Anterior cingulate cortex (tissue), 58 donors: ENCODE measurements around the gene CYP2A6.

ENCODE experiments used
- DNase-seq, 58 donors: peaks; one replicate each; lab custom pipeline; 2025; lab: John Stamatoyannopoulos, UW

The CYP2A6 gene

DNA sequence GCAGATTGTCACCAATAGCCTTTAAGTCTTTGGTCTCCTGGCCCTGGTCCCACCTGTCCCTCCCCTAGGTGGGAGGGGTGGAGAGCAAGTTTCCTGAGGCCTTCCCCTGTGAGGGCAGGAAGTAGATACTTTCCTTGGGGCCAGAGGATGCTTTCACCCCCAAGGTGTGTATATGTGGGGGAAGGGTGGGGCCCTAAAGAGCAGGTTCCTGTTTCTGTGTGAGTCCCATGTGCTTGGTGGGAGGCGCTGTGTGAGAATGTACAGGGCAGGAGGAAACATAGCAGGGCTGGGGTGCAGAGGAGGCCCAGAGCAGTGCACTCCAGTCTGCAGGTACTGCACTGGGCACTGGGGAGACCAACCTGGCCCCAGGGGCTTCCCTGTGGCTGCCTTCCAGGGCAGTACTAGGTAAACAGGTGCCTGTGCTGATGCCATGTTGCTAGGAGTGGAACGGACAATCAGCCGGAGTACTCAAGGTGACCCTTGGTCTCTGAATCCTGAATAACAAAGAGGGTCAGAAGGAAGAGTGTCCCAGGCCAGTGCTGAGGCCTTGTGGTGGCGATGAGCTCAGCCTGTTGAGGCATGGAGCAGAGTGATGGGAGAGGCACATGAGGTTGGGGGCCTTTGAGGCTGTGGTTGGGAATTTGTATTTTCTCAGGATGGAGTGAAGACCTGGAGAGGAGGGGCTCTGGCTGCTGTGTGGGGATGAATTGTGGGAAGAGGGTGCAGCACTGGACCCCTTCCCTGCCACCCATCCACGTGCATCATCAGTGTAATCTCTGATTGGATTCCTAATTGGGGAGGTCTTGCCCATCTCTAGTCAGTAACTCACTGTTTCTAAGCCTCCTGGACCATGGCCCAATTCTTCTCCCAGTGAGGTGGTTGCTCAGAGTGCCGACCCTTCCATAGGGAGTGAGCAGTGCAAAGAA lies 46.1 kb downstream of the CYP2A6 start:
- no peak for DNase-seq

- DNase-seq: no peak
Observed at GRCh38 chr19:40803170-40803856, 46.9 kb downstream of the CYP2A6 start.

- DNase-seq: peak in 2 of 58 donors; percentile 9 to 20
Observed at GRCh38 chr19:40802300-40803169, 47.7 kb downstream of the CYP2A6 start.

- no peak for DNase-seq
Observed at GRCh38 chr19:40801426-40802299, 48.6 kb downstream of the CYP2A6 start.

DNA sequence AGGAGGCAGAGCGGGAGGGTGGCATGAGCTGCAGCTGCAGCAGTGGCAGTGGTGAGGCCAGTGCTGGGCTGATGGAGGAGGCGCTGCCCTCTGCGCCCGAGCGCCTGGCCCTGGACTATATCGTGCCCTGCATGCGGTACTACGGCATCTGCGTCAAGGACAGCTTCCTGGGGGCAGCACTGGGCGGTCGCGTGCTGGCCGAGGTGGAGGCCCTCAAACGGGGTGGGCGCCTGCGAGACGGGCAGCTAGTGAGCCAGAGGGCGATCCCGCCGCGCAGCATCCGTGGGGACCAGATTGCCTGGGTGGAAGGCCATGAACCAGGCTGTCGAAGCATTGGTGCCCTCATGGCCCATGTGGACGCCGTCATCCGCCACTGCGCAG lies 49.3 kb downstream of the CYP2A6 start:
- DNase-seq: peak in 1 of 58 donors; percentile 32

DNA sequence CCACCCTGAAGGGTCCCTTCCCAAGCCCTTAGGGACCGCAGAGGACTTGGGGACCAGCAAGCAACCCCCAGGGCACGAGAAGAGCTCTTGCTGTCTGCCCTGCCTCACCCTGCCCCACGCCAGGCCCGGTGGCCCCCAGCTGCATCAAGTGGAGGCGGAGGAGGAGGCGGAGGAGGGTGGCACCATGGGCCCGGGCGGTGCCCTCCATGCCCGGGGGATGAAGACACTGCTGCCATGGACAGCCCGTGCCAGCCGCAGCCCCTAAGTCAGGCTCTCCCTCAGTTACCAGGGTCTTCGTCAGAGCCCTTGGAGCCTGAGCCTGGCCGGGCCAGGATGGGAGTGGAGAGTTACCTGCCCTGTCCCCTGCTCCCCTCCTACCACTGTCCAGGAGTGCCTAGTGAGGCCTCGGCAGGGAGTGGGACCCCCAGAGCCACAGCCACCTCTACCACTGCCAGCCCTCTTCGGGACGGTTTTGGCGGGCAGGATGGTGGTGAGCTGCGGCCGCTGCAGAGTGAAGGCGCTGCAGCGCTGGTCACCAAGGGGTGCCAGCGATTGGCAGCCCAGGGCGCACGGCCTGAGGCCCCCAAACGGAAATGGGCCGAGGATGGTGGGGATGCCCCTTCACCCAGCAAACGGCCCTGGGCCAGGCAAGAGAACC lies 49.8 kb downstream of the CYP2A6 start:
- no peak for DNase-seq

DNA sequence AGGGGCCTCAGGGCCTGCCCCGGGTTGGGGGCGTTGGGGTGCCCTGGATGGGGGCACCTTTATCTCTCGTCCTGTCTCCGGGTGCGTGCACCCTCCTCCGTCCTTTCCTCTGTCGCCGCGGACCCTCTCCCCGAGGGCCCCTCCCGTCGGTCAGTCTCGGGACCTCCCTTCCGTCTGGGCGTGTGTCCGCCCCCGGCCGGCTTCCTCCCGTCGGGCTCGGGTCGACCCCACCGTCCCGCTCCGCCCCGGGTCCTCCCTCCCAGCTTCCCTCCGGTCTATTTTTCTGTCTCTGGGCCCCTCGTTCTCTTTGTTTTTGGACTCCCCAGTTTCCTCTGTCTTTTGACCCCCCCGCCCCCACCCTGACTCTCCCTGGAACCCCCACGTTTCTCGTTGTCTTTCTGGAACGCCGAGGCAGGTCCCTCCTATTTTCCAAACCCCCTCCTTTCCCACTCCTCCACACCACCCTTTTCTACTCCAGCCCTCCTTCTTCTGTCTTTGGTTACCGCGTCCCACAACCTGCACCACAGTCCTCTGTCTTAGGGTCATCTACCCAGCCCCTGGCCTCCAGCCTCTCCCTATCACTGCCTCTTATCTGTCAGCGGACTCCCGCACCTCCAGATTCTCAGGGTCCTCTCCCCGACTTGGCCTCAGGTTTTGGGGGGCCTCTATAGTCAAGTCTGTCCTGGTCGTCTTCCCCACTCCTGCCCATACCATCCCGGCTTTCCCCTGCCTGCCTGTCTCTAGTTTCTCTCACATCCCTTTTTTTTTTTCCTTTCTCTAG lies 50.5 kb downstream of the CYP2A6 start:
- DNase-seq: peak in 5 of 58 donors; percentile 35 to 57 (median 50)

- DNase-seq: peak; percentile 81 to 100 (median 99)
Observed at GRCh38 chr19:40798683-40799557, 51.3 kb downstream of the CYP2A6 start, which contains the start of gene EGLN2. TSS of gene EGLN2 (plus strand) at chr19:40799191. CDS start at chr19:40800573, 1,382 bp downstream.

GRCh38 chr19:40797963-40798682 lies 52.1 kb downstream of the CYP2A6 start:
- peak in 13 of 58 donors; percentile 31 to 85 (median 51) for DNase-seq

DNA sequence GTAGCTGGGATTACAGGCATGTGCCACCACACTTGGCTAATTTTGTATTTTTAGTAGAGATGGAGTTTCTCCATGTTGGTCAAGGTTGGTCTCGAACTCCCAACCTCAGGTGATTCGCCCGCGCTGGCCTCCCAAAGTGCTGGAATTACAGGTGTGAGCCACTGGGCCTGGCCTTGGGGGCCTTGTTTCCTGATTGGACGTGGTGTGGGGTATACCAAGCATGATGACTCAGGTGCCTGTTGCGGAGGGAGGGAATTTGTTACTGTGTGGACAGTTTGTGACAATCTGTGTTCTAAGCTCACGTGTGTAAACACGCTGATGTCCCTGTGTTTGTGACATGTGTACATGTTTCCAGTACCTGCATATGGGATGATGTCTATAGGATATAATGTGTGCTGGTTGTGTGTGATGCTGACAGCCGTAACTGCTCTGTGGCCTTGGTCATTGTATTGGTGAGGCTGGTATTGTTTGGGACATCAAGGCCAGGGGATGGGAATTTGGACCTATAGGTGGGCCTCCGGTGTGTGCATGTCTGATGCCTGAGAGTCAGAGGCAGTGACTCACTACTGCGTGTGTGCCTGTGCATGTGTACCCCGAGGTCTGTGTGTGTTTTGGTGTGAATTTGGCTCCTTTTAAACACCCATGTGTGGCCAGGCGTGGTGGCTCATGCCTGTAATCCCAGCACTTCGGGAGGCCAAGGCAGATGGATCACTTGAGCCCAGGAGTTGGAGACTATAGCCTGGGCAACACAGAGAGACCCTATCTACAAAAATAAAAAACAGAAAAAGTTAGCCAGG lies 52.9 kb downstream of the CYP2A6 start:
- no peak for DNase-seq
